Left lung (tissue), 10 donors: ENCODE results near the gene FGF18. TPM values are rescaled to one million over a fixed set of nuclear protein-coding genes. Genes with fewer than 3 reads are reported as not detected.
A peak's percentile ranks its signal among the peaks of the same experiment; 100 is the strongest.

Source experiments
- ATAC-seq: fragments of 200-7000 bp; cut with Tn5 transposase; one replicate; pipeline ENCODE4 v1.9.1; 2020; ENCODE audit warnings: moderate library complexity
- DNase-seq, 4 donors: peaks; one replicate each; pipeline ENCODE4 v3.0.0-alpha.2; 2013 to 2020
- H3K27ac ChIP-seq, 2 donors: fragments of 200-600 bp; sonication (generic) in 1 of 2; one replicate each; pipeline versions ENCODE4 v1.5.0 to v1.8.0; 2020 to 2021
- H3K27me3 ChIP-seq, 2 donors: fragments of 200-600 bp; sonication (generic) in 1 of 2; one replicate each; pipeline versions ENCODE4 v1.5.0 to v1.8.0; 2020 to 2021
- H3K36me3 ChIP-seq, 2 donors: fragments of 200-600 bp; sonication (generic) in 1 of 2; one replicate each; pipeline versions ENCODE4 v1.5.0 to v1.8.0; 2020 to 2021
- H3K4me1 ChIP-seq, 2 donors: fragments of 200-600 bp; one replicate each; pipeline ENCODE4 v1.8.0; 2021
- H3K4me3 ChIP-seq, 2 donors: fragments of 200-600 bp; sonication (generic) in 1 of 2; one replicate each; pipeline versions ENCODE4 v1.5.0 to v1.8.0; 2020 to 2021; ENCODE audit warnings: mild to moderate bottlenecking in 1 of 2
- H3K9me3 ChIP-seq, 2 donors: fragments of 200-600 bp; sonication (generic) in 1 of 2; one replicate each; pipeline versions ENCODE4 v1.5.0 to v1.8.0; 2020 to 2021
- CTCF ChIP-seq, 2 donors: fragments of 200-600 bp; sonication (generic) in 1 of 2; IDR thresholded peaks; one replicate each; pipeline versions ENCODE4 v1.5.0 to v1.8.0; 2021; ENCODE audit warnings: antibody characterized with exemption in 2 of 2
- intact Hi-C, 2 donors: fragments of 100-400 bp; cut with DNase I; formaldehyde crosslinking; loops; one replicate each; pipeline versions ENCODE4 v1.11.2 to v1.14.2; 2022
- polyA plus RNA-seq, 6 donors: library from polyadenylated mRNA; unstranded; fragments of 120-200 nt; gene quantifications; one replicate each; pipeline ENCODE4 v1.2.1, GENCODE V29; 2013; ENCODE audit not compliant: insufficient read length in 6 of 6
- total RNA-seq, 2 donors: library from RNA; stranded (reverse); fragmentation: NEBNext Ultra II Directional; extraction: Animal tissue kit (Norgen Biotek cat#: 25700); gene quantifications; one replicate each; pipeline ENCODE4 v1.2.1, GENCODE V29; 2021
- donor health status: DM: no; HTN: yes; CAD: no.
- donor health status: DM: no; HTN: no; CAD: no.

The FGF18 gene
- total and polyA plus RNA-seq, 8 donors, result 2.3 to 12.2 (median 5.9) TPM

GRCh38 chr5:171470420-171470819 is 51.0 kb downstream of the FGF18 start:
- Histone ChIP-seq H3K27me3 (no peaks in the 10 kb centered on the region), H3K9me3 (no peaks in the 10 kb centered on the region), H3K4me3 (no peak overlapping the region), H3K4me1 (no peaks in the 10 kb centered on the region), H3K36me3 (no peaks in the 10 kb centered on the region), H3K27ac (no peak overlapping the region)
- no peak for TF ChIP-seq CTCF (IDR thresholded peaks at IDR 0.05)
- ATAC-seq, result no peak
- DNase-seq, result no peak
- intact Hi-C loops, result no loop called here

GRCh38 chr5:171474230-171474813 is 54.9 kb downstream of the FGF18 start:
- Histone ChIP-seq H3K9me3 (no peaks in the 10 kb centered on the region), H3K4me3 (no peak overlapping the region), H3K27ac (no peak overlapping the region), H3K36me3 (no peaks in the 10 kb centered on the region), H3K4me1 (peaks cover 0 to 4% of the 10 kb centered on the region in 2 donors), H3K27me3 (no peaks in the 10 kb centered on the region)
- no peak for TF ChIP-seq CTCF (IDR thresholded peaks at IDR 0.05)
- ATAC-seq (no peak), DNase-seq (peak in 2 of 4 donors; percentile 36 to 40)
- intact Hi-C loops, result no loop called here

- DNase-seq, result no peak
- peaks cover 0 to 4% of the 10 kb centered on the region in 2 donors for H3K4me1 ChIP-seq
- TF ChIP-seq CTCF (IDR thresholded peaks at IDR 0.05), result no peak
- no peaks in the 10 kb centered on the region for H3K27me3 ChIP-seq
- intact Hi-C loops, result no loop called here
- H3K9me3 ChIP-seq, result no peaks in the 10 kb centered on the region
- H3K36me3 ChIP-seq, result no peaks in the 10 kb centered on the region
- ATAC-seq, result no peak
- H3K27ac ChIP-seq, result no peak overlapping the region
- no peak overlapping the region for H3K4me3 ChIP-seq
Observed at GRCh38 chr5:171475596-171475995, 56.1 kb downstream of the FGF18 start.

- Histone ChIP-seq H3K4me3 (no peak overlapping the region), H3K36me3 (no peaks in the 10 kb centered on the region), H3K4me1 (peaks cover 0 to 4% of the 10 kb centered on the region in 2 donors), H3K27me3 (no peaks in the 10 kb centered on the region), H3K27ac (no peak overlapping the region), H3K9me3 (no peaks in the 10 kb centered on the region)
- DNase-seq (no peak), ATAC-seq (no peak)
- no peak for TF ChIP-seq CTCF (IDR thresholded peaks at IDR 0.05)
- intact Hi-C loops, result no loop called here
Observed at GRCh38 chr5:171476701-171477100, 57.3 kb downstream of the FGF18 start.

- Histone ChIP-seq H3K4me3 (no peak overlapping the region), H3K4me1 (peaks cover 0 to 4% of the 10 kb centered on the region in 2 donors), H3K36me3 (no peaks in the 10 kb centered on the region), H3K27me3 (no peaks in the 10 kb centered on the region), H3K9me3 (no peaks in the 10 kb centered on the region), H3K27ac (no peak overlapping the region)
- intact Hi-C loops, result no loop called here
- no peak for DNase-seq
- ATAC-seq, result no peak
- TF ChIP-seq CTCF (IDR thresholded peaks at IDR 0.05), result no peak
Observed at GRCh38 chr5:171477101-171477500, 57.7 kb downstream of the FGF18 start.
